GM23338 (cell line): ENCODE measurements around the gene TUBA4B. TPM values are rescaled to one million over a fixed set of nuclear protein-coding genes. Genes with fewer than 3 reads are reported as not detected.

ENCODE experiments used
- ATAC-seq: fragments of 200-7000 bp; cut with Tn5 transposase; 3 replicates; pipeline ENCODE4 v1.9.1; 2020
- DNase-seq: peaks from one replicate; pipeline ENCODE4 v3.0.0-alpha.2; 2015; ENCODE audit warnings: low spot score
- H2AFZ ChIP-seq: fragments of 200-600 bp; sonication (generic); 2 replicates; pipeline ENCODE4 v1.8.0; 2016; ENCODE audit warnings: antibody characterized with exemption, mild to moderate bottlenecking, moderate library complexity
- H3F3A ChIP-seq: fragments of 200-600 bp; sonication (generic); replicated peaks from 2 replicates; pipeline ENCODE4 v1.8.0; 2017; ENCODE audit warnings: antibody characterized with exemption, mixed run types, low read depth
- H3K27ac ChIP-seq: fragments of 200-600 bp; sonication (generic); 2 replicates; pipeline ENCODE4 v1.6.1; 2016; ENCODE audit warnings: low read depth
- H3K27me3 ChIP-seq: fragments of 200-600 bp; sonication (generic); 2 replicates; pipeline ENCODE4 v1.8.0; 2016; ENCODE audit warnings: mild to moderate bottlenecking, mixed run types, moderate library complexity; ENCODE audit not compliant: insufficient read depth
- H3K36me3 ChIP-seq: fragments of 200-600 bp; sonication (generic); 2 replicates; pipeline ENCODE4 v1.8.0; 2016; ENCODE audit warnings: mild to moderate bottlenecking; ENCODE audit not compliant: insufficient read depth
- H3K4me1 ChIP-seq: fragments of 200-600 bp; sonication (generic); 2 replicates; pipeline ENCODE4 v1.8.0; 2016; ENCODE audit warnings: mild to moderate bottlenecking, moderate library complexity; ENCODE audit not compliant: insufficient read depth
- H3K4me2 ChIP-seq: fragments of 200-600 bp; sonication (generic); 2 replicates; pipeline ENCODE4 v1.7.1; 2017; ENCODE audit warnings: mixed run types
- H3K4me3 ChIP-seq: fragments of 200-600 bp; sonication (generic); 2 replicates; pipeline ENCODE4 v1.6.1; 2016; ENCODE audit warnings: mixed run types
- H3K79me2 ChIP-seq: fragments of 200-600 bp; sonication (generic); replicated peaks from 2 replicates; pipeline ENCODE4 v1.8.0; 2017; ENCODE audit warnings: mild to moderate bottlenecking; ENCODE audit not compliant: insufficient read depth
- H3K9me2 ChIP-seq: fragments of 200-600 bp; sonication (generic); 2 replicates; pipeline ENCODE4 v1.8.0; 2017; ENCODE audit not compliant: insufficient read depth
- H4K20me1 ChIP-seq: fragments of 200-600 bp; sonication (generic); replicated peaks from 2 replicates; pipeline ENCODE4 v1.8.0; 2017; ENCODE audit warnings: mild to moderate bottlenecking; ENCODE audit not compliant: insufficient read depth
- H3K27ac Mint-ChIP-seq: 2 replicates; pipeline ENCODE4 v1.8.0; 2020; ENCODE audit warnings: inconsistent platforms, mild to moderate bottlenecking, moderate library complexity, mixed read lengths
- H3K27me3 Mint-ChIP-seq: 3 replicates; pipeline ENCODE4 v1.8.0; 2022; ENCODE audit warnings: low read depth, mild to moderate bottlenecking, moderate library complexity, mixed read lengths, inconsistent platforms; ENCODE audit not compliant: insufficient read depth, poor library complexity
- H3K36me3 Mint-ChIP-seq: 3 replicates; pipeline ENCODE4 v1.8.0; 2021; ENCODE audit warnings: low read depth, mild to moderate bottlenecking, inconsistent platforms, moderate library complexity, mixed read lengths
- H3K4me1 Mint-ChIP-seq: 3 replicates; pipeline ENCODE4 v1.8.0; 2020; ENCODE audit warnings: mild to moderate bottlenecking, inconsistent platforms, mixed read lengths
- H3K4me3 Mint-ChIP-seq: 3 replicates; pipeline ENCODE4 v1.8.0; 2021; ENCODE audit warnings: moderate library complexity, mild to moderate bottlenecking, inconsistent platforms, mixed read lengths
- H3K9me3 Mint-ChIP-seq: 3 replicates; pipeline ENCODE4 v1.8.0; 2020; ENCODE audit warnings: moderate library complexity, mild to moderate bottlenecking, inconsistent platforms, mixed read lengths
- CREB1 ChIP-seq: fragments of 250-450 bp; sonication (Bioruptor Pico); IDR thresholded peaks from 2 replicates; pipeline ENCODE4 v1.5.0; 2020; ENCODE audit warnings: low read depth, mild to moderate bottlenecking, moderate library complexity
- CTCF ChIP-seq, 2 experiments: fragments of 200-600 bp in 1 of 2; sonication (generic) in 1 of 2; conservative IDR thresholded peaks; 2 replicates each; pipeline versions ENCODE4 v1.5.1 to v1.6.1; 2016 to 2017; ENCODE audit warnings: antibody characterized with exemption in 2 of 2, low read depth in 2 of 2, mild to moderate bottlenecking in 2 of 2, moderate library complexity in 1 of 2
- ETS1 ChIP-seq: IDR thresholded peaks from 2 replicates; pipeline ENCODE4 v1.6.1; 2016; ENCODE audit warnings: antibody characterized with exemption
- EZH2phosphoT487 ChIP-seq: fragments of 200-600 bp; sonication (generic); IDR thresholded peaks from one replicate; pipeline ENCODE4 v1.8.1; 2018; ENCODE audit warnings: antibody characterized with exemption; ENCODE audit not compliant: unreplicated experiment
- JUNB ChIP-seq: IDR thresholded peaks from one replicate; pipeline ENCODE4 v1.6.1; 2016; ENCODE audit warnings: antibody characterized with exemption; ENCODE audit not compliant: unreplicated experiment
- POLR2AphosphoS5 ChIP-seq: IDR thresholded peaks from 2 replicates; pipeline ENCODE4 v1.6.1; 2016; ENCODE audit warnings: antibody characterized with exemption, low read depth
- STAT1 ChIP-seq: IDR thresholded peaks from one replicate; pipeline ENCODE4 v1.6.1; 2016; ENCODE audit warnings: antibody characterized with exemption; ENCODE audit not compliant: unreplicated experiment
- ZNF114 ChIP-seq: fragments of 250-450 bp; sonication (Bioruptor Pico); IDR thresholded peaks from 2 replicates; pipeline ENCODE4 v1.5.0; 2020; ENCODE audit warnings: mild to moderate bottlenecking, moderate library complexity
- polyA plus RNA-seq: library from polyadenylated mRNA; unstranded; fragments of >200 nt; fragmentation: Nextera tagmentation; extraction: Ambion mirVana; gene quantifications from 2 replicates; pipeline ENCODE4 v1.2.1, GENCODE V29; 2016
- total RNA-seq: library from RNA; depleted of rRNA; stranded (reverse); fragments of >200 nt; shearing (Covaris generic); gene quantifications from 2 replicates; pipeline ENCODE4 v1.2.3, GENCODE V29; 2014

TUBA4B gene
- total and polyA plus RNA-seq, 2 experiments from 2014 or later = 0.14 TPM; not detected in 1

- DNase-seq (peak; percentile 92), ATAC-seq (peak; percentile 67)
- Histone ChIP-seq H3K4me1 (peaks cover 35% of the 10 kb centered on the region), H4K20me1 (no peaks in the 10 kb centered on the region), H3K4me2 (peak overlapping the region; percentile 95), H3K27me3 (no peaks in the 10 kb centered on the region), H3K36me3 (no peaks in the 10 kb centered on the region; the same call in 1 of the 2 replicates), H3K4me3 (peak overlapping the region; percentile 83), H2AFZ (peak overlapping the region; percentile 80), H3F3A (no peaks in the 10 kb centered on the region), H3K79me2 (no peaks in the 10 kb centered on the region), H3K27ac (no peak overlapping the region), H3K9me2 (no peaks in the 10 kb centered on the region)
- peaks cover 16% of the 10 kb centered on the region for H3K27me3 Mint-ChIP-seq
- peaks cover 9% of the 10 kb centered on the region; the same call in 1 of the 3 replicates for H3K36me3 Mint-ChIP-seq
- H3K4me1 Mint-ChIP-seq = peaks cover 43% of the 10 kb centered on the region
- peak; percentile 88 to 94 for TF ChIP-seq CTCF (conservative IDR thresholded peaks at IDR 0.05; ENCODE audit: low read depth in 2 of 2)
- TF ChIP-seq EZH2phosphoT487 = no peak
- TF ChIP-seq JUNB = no peak
- TF ChIP-seq POLR2AphosphoS5 = peak; percentile 9; the same call in 1 of the 2 replicates
- TF ChIP-seq CREB1 = no peak
- no peak for TF ChIP-seq ZNF114 (CRISPR knock-in tag)
- no peak for TF ChIP-seq ETS1
- TF ChIP-seq STAT1 = no peak
- peak overlapping the region; percentile 84; the same call in 1 of the 2 replicates for H3K27ac Mint-ChIP-seq
- no peaks in the 10 kb centered on the region for H3K9me3 Mint-ChIP-seq
- H3K4me3 Mint-ChIP-seq = peak overlapping the region; percentile 85
Observed at GRCh38 chr2:219277703-219278654, 24.9 kb downstream of the TUBA4B start.

- Histone ChIP-seq H3K9me2 (no peaks in the 10 kb centered on the region), H3K4me2 (peak overlapping the region; percentile 95), H3K27me3 (no peaks in the 10 kb centered on the region), H2AFZ (0 out of 2 replicates have a peak overlapping the region, but pooled peaks have one; percentile 33), H3K27ac (peak overlapping the region; percentile 13; the same call in 1 of the 2 replicates), H3K4me3 (peak overlapping the region; percentile 83), H4K20me1 (no peaks in the 10 kb centered on the region), H3K4me1 (peaks cover 35% of the 10 kb centered on the region), H3K36me3 (no peaks in the 10 kb centered on the region; the same call in 1 of the 2 replicates), H3K79me2 (no peaks in the 10 kb centered on the region), H3F3A (no peaks in the 10 kb centered on the region)
- Mint-ChIP-seq H3K36me3 (peaks cover 11% of the 10 kb centered on the region; the same call in 2 of the 3 replicates), H3K27me3 (peaks cover 16% of the 10 kb centered on the region), H3K4me3 (peak overlapping the region; percentile 85), H3K27ac (peak overlapping the region; percentile 92), H3K4me1 (peaks cover 41% of the 10 kb centered on the region), H3K9me3 (no peaks in the 10 kb centered on the region)
- no peak for TF ChIP-seq JUNB
- no peak for TF ChIP-seq CREB1
- 0 out of 2 replicates have a peak, but pooled peaks have one; percentile 6 for TF ChIP-seq ETS1
- DNase-seq (no peak), ATAC-seq (peak; percentile 40)
Observed at GRCh38 chr2:219278655-219279150, 25.7 kb downstream of the TUBA4B start.
